NOMO-1 treated with DMSO at 0.1 percent for 48 hours (cell line): ENCODE data around the gene KREMEN1.
"Not testable (repeated sequence)": the region's sequence is repeated elsewhere in the genome, so short reads cannot be mapped to it uniquely, and the experiment has no call there.

Experiments
- DNase-seq: peaks from one replicate; lab custom pipeline; 2025; ENCODE audit not compliant: unreplicated experiment; lab: John Stamatoyannopoulos, UW

The KREMEN1 gene, protein sequence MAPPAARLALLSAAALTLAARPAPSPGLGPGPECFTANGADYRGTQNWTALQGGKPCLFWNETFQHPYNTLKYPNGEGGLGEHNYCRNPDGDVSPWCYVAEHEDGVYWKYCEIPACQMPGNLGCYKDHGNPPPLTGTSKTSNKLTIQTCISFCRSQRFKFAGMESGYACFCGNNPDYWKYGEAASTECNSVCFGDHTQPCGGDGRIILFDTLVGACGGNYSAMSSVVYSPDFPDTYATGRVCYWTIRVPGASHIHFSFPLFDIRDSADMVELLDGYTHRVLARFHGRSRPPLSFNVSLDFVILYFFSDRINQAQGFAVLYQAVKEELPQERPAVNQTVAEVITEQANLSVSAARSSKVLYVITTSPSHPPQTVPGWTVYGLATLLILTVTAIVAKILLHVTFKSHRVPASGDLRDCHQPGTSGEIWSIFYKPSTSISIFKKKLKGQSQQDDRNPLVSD

GRCh38 chr22:29072979-29073617 lies at the start of gene KREMEN1:
Gene KREMEN1, plus strand, starts transcription at chr22:29073035. Its CDS starts 96 bp downstream, at chr22:29073131.
- DNase-seq, result no peak

DNA sequence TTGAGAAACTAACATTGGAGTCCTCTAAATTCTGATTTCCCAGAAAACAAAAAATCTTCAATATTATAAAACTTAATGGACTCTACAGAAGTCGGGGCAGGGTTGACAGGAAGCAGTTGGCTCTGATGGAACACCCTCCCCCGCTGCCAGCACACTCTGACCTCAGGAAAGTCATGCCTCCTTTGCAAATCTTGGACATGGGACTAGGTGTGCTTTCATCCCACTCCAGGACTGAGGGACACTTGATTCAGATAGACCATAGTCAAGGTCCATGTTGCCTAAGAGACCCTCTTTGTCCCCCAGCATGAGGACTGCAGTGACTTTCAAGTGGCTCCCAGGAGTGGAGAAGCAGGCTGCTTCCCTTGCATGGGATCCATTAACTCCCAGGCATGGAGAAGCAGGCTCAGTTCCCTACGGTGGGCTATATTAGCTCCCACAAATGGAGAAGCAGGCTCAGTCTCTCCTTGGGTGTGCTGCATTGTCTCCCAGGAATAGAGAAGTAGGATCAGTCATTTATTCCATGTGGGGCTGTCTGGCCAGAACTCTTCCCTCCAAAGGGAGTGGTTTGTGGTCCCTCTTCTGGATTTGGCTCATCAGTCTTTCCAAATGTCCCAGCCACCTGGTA lies 49.6 kb upstream of the KREMEN1 start:
- DNase-seq, result no peak

- no peak for DNase-seq
Measured at GRCh38 chr22:29026579-29026978, 46.3 kb upstream of the KREMEN1 start.

GRCh38 chr22:29028468-29028867 lies 44.4 kb upstream of the KREMEN1 start:
- no peak for DNase-seq

DNA sequence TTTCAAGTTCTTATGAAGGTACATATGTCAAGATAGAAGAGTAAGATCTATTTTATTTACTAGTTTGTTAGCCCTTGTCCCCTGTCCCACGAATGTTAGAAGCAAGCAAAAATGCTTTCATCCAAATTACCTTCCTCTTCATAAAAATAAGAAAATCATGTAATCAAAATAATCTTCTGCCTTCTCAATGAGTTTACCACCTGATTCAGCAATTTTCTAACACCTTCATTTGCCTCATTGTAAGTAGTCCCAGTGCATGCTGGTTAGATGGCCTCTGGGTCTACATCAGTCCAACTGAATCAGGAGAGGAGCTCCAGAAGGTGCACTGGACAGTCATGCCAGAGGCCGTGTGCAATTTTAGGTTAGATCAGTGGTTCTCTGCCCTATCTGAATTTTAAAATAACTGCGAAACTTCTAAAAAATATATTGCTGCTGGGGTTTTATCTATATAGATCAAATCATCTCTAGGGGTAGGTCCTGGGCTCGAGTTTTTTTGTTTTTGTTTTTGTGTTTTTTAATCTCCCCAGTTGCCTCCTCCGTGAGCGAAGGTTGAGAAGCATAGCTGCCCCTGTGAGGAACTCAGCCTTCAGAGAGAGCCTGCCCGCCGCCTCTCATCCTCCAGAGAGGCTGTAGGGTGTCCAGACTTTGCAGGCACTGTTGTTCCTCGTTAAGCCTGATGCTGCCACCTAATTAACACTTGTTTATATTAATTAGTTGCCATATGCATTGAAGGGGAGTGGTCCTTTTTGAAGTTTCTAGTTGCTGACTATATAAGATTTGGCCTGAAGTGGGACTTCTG lies 43.4 kb upstream of the KREMEN1 start:
- no peak for DNase-seq

DNA sequence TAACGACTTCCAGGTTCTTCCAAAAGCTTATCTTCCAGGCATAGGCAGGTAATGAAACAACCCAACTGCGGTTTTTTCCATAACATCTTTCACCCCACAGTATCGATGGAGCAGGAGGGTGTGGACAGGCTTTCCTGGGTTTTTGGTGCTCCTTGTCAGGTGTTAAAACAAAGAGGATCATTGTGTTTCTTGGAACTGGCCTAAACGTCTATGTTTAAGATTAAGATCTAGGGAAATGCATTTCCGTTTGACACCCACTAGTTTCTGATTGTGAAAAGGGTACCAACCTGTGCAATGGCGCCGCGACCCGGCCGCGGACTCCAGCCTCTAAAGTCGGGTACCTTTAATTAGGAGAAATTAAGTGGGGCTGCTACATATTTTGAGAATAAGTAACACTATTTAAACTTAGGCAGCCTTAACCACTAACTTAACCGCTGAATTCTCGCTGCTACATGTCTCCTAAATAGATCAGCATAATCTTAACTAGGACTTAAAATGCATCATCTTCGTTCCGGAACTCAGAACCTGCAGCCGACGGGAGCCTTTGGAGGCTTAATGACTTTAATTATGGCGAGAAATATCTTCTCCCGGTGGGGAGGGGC lies 42.7 kb upstream of the KREMEN1 start:
- no peak for DNase-seq

DNA sequence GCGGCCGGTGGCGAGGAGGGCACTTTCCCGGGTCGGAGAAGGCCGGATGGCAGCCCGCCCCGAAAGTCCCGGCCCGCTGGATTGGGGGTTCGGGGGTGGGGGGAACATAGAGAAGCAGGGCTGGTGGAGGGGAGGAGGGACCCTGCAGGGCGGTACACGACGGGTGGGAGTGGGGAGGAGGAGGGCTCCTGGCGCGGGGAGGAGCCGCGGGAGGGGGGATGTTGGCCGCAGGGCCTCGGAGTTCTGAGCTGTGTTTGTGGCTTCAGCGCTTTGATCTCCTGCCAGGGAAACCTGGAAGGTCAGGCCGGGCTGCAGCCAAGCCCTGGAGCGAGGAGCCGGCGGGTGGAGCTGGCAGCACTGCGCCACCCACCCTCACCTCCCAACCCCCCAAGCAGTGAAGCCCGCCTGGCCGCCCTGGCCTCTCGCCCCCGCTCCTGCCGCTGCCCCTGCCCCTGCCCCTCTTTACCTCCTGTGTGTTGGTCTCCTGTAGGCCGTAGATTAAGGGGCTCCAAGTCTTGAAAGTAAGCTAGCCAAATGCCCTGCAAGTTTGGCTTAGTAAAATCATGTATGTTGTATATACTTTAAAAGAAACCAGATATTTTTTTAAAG lies 42.1 kb upstream of the KREMEN1 start:
- no peak for DNase-seq

- DNase-seq, result no peak
Measured at GRCh38 chr22:29031227-29032011, 41.4 kb upstream of the KREMEN1 start.

- no peak for DNase-seq
Measured at GRCh38 chr22:29032014-29032475, 40.8 kb upstream of the KREMEN1 start.

GRCh38 chr22:29032584-29032983 lies 40.3 kb upstream of the KREMEN1 start:
- no peak for DNase-seq

DNA sequence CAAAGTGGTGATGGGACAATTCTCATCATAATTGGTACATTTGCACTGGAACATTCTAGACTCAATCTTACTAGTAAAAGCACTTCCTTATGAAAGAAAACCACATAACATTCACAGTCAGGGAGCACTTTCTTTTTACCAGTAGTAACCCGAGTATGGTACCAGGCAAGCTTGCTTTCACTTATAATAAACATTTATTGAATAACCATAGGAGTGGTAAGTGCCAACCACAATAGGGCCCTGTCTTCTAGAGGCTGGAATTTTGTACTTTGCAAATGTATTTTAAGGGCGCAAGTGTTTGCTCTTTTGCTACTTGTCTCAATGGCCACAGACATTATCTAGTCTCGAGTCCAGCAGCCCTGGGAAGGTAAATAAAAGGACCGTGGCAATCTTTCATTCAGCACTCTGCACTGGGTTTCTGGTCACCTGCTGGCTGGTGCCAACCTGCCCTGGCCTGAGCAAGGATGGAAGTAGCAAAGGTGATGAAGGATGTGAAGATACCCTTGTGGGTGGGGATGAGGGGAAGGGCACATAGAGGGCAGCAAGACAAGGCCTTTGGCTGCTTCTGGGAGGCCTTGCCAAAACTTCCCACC lies 35.4 kb upstream of the KREMEN1 start:
- DNase-seq, result no peak

- no peak for DNase-seq
Measured at GRCh38 chr22:29039148-29039547, 33.7 kb upstream of the KREMEN1 start.

- DNase-seq, result not testable (repeated sequence)
Measured at GRCh38 chr22:29039684-29040083, 33.2 kb upstream of the KREMEN1 start.

DNA sequence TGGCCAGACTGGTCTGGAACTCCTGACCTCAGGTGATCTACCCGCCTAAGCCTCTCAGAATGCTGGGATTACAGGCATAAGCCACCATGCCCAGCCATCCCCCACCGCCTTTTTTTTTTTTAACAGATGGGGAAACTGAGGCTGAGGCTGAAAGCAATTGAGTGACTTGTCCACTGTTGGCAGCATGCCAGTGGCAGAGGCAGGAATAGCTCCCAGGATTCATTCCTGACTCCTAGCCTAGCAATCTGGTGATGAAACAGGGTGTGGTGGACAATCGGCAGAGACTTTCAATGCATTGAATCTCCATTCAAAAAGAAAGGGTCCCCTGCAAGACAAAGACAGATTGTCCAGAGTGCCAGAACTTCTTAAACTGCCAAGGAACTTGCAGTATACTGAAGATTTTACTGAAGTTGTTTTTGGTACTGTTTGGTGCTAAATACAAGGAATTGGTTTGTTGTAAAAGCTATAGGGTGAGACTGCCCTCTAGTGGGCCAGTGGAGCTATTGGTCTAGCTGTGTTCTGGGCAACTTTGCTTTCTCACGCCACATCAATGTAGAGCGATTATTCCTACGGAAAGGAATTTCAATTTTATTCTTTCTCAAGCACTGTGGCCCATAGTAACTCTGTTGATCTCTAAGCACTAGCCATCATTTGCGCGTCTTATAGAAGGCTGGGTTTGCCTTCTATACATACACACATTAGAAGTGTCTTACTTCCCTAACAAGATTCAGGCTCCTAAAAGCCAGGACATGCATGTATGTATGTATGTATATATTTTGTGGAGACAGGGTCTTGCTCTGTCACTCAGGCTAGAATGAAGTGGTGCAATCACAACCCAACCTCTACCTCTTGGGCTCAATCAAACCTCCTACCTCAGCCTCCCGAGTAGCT lies 32.2 kb upstream of the KREMEN1 start:
- peak; percentile 75 for DNase-seq

GRCh38 chr22:29041408-29041807 lies 31.4 kb upstream of the KREMEN1 start:
- no peak for DNase-seq

- DNase-seq, result no peak
Measured at GRCh38 chr22:29043906-29044575, 28.8 kb upstream of the KREMEN1 start.

DNA sequence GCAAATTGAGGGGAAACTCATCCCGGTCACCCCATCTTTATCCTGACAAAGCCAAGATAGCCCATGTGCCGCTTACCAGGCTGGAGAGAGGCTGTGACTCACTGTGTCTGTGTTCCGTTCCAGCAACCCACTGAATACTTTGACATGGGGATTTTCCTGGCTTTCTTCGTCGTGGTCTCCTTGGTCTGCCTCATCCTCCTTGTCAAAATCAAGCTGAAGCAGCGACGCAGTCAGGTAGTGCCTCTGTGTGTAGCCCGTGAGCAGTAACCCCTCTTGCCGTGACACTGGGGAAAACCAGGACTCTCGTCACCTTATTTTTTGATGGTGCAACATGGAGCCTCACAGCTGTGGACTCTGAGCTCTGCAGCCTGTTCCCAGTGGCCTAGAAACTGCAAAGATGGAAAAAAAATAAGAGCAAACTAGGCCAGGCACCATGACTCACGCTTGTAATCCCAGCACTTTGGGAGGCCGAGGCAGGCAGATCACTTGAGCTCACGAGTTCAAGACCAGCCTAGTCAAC lies 28.1 kb upstream of the KREMEN1 start:
- DNase-seq, result no peak
